ENCODE results near the gene EEF2K. TPM values are rescaled to one million over a fixed set of nuclear protein-coding genes. Genes with fewer than 3 reads are reported as not detected.

EEF2K gene
- total RNA-seq, 1 experiment from 2014 or later = 31.8 TPM

GRCh38 chr16:22322021-22322471 is 116.0 kb downstream of the EEF2K start:
- CTCF ChIA-PET = no interaction called here
- no peak for TF ChIP-seq CTCF (IDR thresholded peaks at IDR 0.05; ENCODE audit: unreplicated experiment)
- H3K36me3 Mint-ChIP-seq (ENCODE audit: insufficient read depth, unreplicated experiment) = peaks cover 85% of the 10 kb centered on the region

GRCh38 chr16:22322741-22323140 is 116.7 kb downstream of the EEF2K start:
- peaks cover 85% of the 10 kb centered on the region for H3K36me3 Mint-ChIP-seq (ENCODE audit: insufficient read depth, unreplicated experiment)
- no peak for TF ChIP-seq CTCF (IDR thresholded peaks at IDR 0.05; ENCODE audit: unreplicated experiment)
- H3K27ac Mint-ChIP-seq (ENCODE audit: unreplicated experiment) = no peak overlapping the region
- H3K4me1 Mint-ChIP-seq (ENCODE audit: low read depth, unreplicated experiment) = no peaks in the 10 kb centered on the region
- CTCF ChIA-PET = no interaction called here
- H3K27me3 Mint-ChIP-seq (ENCODE audit: unreplicated experiment) = no peaks in the 10 kb centered on the region
- no peak for DNase-seq
- intact Hi-C loops (cut with micrococcal nuclease; ENCODE audit: unreplicated experiment) = loop anchor here (5.0 to 10.0 kb wide), 2 partner anchors 1018 to 1165 kb away; partner anchors contain the start of gene LDAF1
- no peaks in the 10 kb centered on the region for H3K9me3 Mint-ChIP-seq (ENCODE audit: low read depth, unreplicated experiment)
- BruUV-seq (replicated peaks) = no TSS peak
- no peak overlapping the region for H3K4me3 Mint-ChIP-seq (ENCODE audit: low read depth, unreplicated experiment)

More at GRCh38 chr16:22322021-22322471, 116.0 kb downstream of the EEF2K start:
- intact Hi-C loops (cut with micrococcal nuclease; ENCODE audit: unreplicated experiment) = loop anchor here (5.0 to 10.0 kb wide), 2 partner anchors 1017 to 1165 kb away; partner anchors contain the start of gene LDAF1
- Mint-ChIP-seq H3K4me3 (ENCODE audit: low read depth, unreplicated experiment) (no peak overlapping the region), H3K27me3 (ENCODE audit: unreplicated experiment) (no peaks in the 10 kb centered on the region), H3K4me1 (ENCODE audit: low read depth, unreplicated experiment) (no peaks in the 10 kb centered on the region), H3K9me3 (ENCODE audit: low read depth, unreplicated experiment) (no peaks in the 10 kb centered on the region), H3K27ac (ENCODE audit: unreplicated experiment) (no peak overlapping the region)
- DNase-seq = no peak
- BruUV-seq (replicated peaks) = no TSS peak

GRCh38 chr16:22323173-22323958 is 117.3 kb downstream of the EEF2K start:
- TF ChIP-seq CTCF (IDR thresholded peaks at IDR 0.05; ENCODE audit: unreplicated experiment) = no peak
- Mint-ChIP-seq H3K4me1 (ENCODE audit: low read depth, unreplicated experiment) (no peaks in the 10 kb centered on the region), H3K4me3 (ENCODE audit: low read depth, unreplicated experiment) (no peak overlapping the region), H3K27me3 (ENCODE audit: unreplicated experiment) (no peaks in the 10 kb centered on the region), H3K27ac (ENCODE audit: unreplicated experiment) (no peak overlapping the region), H3K9me3 (ENCODE audit: low read depth, unreplicated experiment) (no peaks in the 10 kb centered on the region), H3K36me3 (ENCODE audit: insufficient read depth, unreplicated experiment) (peaks cover 85% of the 10 kb centered on the region)
- intact Hi-C loops (cut with micrococcal nuclease; ENCODE audit: unreplicated experiment) = loop anchor here (5.0 to 10.0 kb wide), 2 partner anchors 1019 to 1166 kb away; partner anchors contain the start of gene LDAF1
- CTCF ChIA-PET = no interaction called here
- no peak for DNase-seq
- BruUV-seq (replicated peaks) = no TSS peak

- Mint-ChIP-seq H3K4me3 (ENCODE audit: low read depth, unreplicated experiment) (no peak overlapping the region), H3K9me3 (ENCODE audit: low read depth, unreplicated experiment) (no peaks in the 10 kb centered on the region), H3K27ac (ENCODE audit: unreplicated experiment) (peak overlapping the region; percentile 72), H3K36me3 (ENCODE audit: insufficient read depth, unreplicated experiment) (peaks cover 85% of the 10 kb centered on the region), H3K27me3 (ENCODE audit: unreplicated experiment) (no peaks in the 10 kb centered on the region), H3K4me1 (ENCODE audit: low read depth, unreplicated experiment) (no peaks in the 10 kb centered on the region)
- CTCF ChIA-PET = no interaction called here
- no peak for DNase-seq
- intact Hi-C loops (cut with micrococcal nuclease; ENCODE audit: unreplicated experiment) = loop anchor here (5.0 to 10.0 kb wide), 2 partner anchors 1019 to 1167 kb away; partner anchors contain the start of gene LDAF1
- no peak for TF ChIP-seq CTCF (IDR thresholded peaks at IDR 0.05; ENCODE audit: unreplicated experiment)
- BruUV-seq (replicated peaks) = no TSS peak
These were observed 118.1 kb downstream of the EEF2K start for GRCh38 chr16:22323959-22324786.
